K562 (cell line): ENCODE results near the gene CYP4F11. TPM values are rescaled to one million over a fixed set of nuclear protein-coding genes. Genes with fewer than 3 reads are reported as not detected.
"Not testable (repeated sequence)": the region's sequence is repeated elsewhere in the genome, so short reads cannot be mapped to it uniquely, and the experiment has no call there.

ENCODE experiments used
- ATAC-seq: fragments of 200-7000 bp; cut with Tn5 transposase; 3 replicates; pipeline ENCODE4 v1.9.1; 2020; ENCODE audit warnings: moderate library complexity
- BruUV-seq: library from RNA; stranded (reverse); fragments of 400-500 nt; replicated peaks from 2 replicates; lab custom pipeline; 2021; lab: Mats Ljungman, UMichigan
- CTCF ChIA-PET: fragments of 300-600 bp; formaldehyde crosslinking; extraction: SDS; loops from one replicate; lab custom pipeline; 2021; ENCODE audit warnings: low intra/inter-chr PET ratio; lab: Yijun Ruan, JAX
- POLR2A ChIA-PET: fragments of 300-600, 350-650 bp; sonication (Branson Sonifier 250); formaldehyde crosslinking; extraction: SDS; loops from one replicate; lab custom pipeline; 2021; ENCODE audit warnings: antibody characterized with exemption, inconsistent platforms; lab: Yijun Ruan, JAX
- DNase-seq, 4 experiments: peaks; one replicate each; pipeline versions ENCODE4 v3.0.0 to v3.0.0-alpha.2; 2011 to 2018; ENCODE audit warnings: low spot score in 3 of 4, mixed read lengths in 3 of 4; ENCODE audit errors: extremely low read depth in 1 of 4
- FAIRE-seq: peaks from 2 replicates; lab custom pipeline; 2011; peaks lifted over from hg19 to GRCh38; lab: Jason Lieb, UNC
- H2AFZ ChIP-seq: 2 replicates; pipeline ENCODE4 v1.6.0; 2011; ENCODE audit warnings: low read depth, low read length, control low read depth, inconsistent platforms
- H3K27ac ChIP-seq: fragments of 200-600 bp; 3 replicates; pipeline ENCODE4 v1.8.0; 2011; ENCODE audit warnings: low read depth, mild to moderate bottlenecking, control low read depth, inconsistent platforms, low read length, moderate library complexity, mixed read lengths; ENCODE audit errors: extremely low read depth
- H3K27me3 ChIP-seq, 2 experiments: fragments of 300-600 bp in 1 of 2; 2 replicates in 1 of 2; 3 replicates in 1 of 2; pipeline versions ENCODE4 v1.6.0 to v1.8.0; 2011; ENCODE audit warnings: inconsistent platforms in 2 of 2, low read length in 2 of 2, mild to moderate bottlenecking in 1 of 2, mixed read lengths in 1 of 2, moderate library complexity in 1 of 2; ENCODE audit not compliant: control insufficient read depth in 2 of 2, insufficient read depth in 2 of 2
- H3K36me3 ChIP-seq: fragments of 300-600 bp; 3 replicates; pipeline ENCODE4 v1.8.0; 2011; ENCODE audit warnings: mild to moderate bottlenecking, low read length, inconsistent platforms; ENCODE audit not compliant: control insufficient read depth, insufficient read depth
- H3K4me1 ChIP-seq, 2 experiments: fragments of 200-600 bp in 1 of 2; replicated peaks in 1 of 2; 2 replicates in 1 of 2; 3 replicates in 1 of 2; pipeline versions ENCODE4 v1.5.1 to v1.8.0; 2011; ENCODE audit warnings: inconsistent platforms in 2 of 2, low read length in 2 of 2, mild to moderate bottlenecking in 1 of 2, mixed read lengths in 1 of 2, moderate library complexity in 1 of 2; ENCODE audit not compliant: control insufficient read depth in 2 of 2, insufficient read depth in 2 of 2
- H3K4me2 ChIP-seq: 2 replicates; pipeline ENCODE4 v1.6.1; 2011; ENCODE audit warnings: low read length, control low read depth, inconsistent platforms, mixed read lengths; ENCODE audit not compliant: insufficient read depth
- H3K4me3 ChIP-seq: fragments of 200-600 bp; sonication (generic), shearing (Covaris generic); 2 replicates; pipeline ENCODE4 v1.5.1; 2016; ENCODE audit warnings: control low read depth, inconsistent platforms
- H3K79me2 ChIP-seq: fragments of 200-600 bp; 3 replicates; pipeline ENCODE4 v1.8.0; 2011; ENCODE audit warnings: low read length, inconsistent platforms; ENCODE audit not compliant: control insufficient read depth, insufficient read depth
- H3K9ac ChIP-seq, 2 experiments: 2 replicates each; pipeline versions ENCODE4 v1.6.0 to v1.6.1; 2011; ENCODE audit warnings: low read depth in 2 of 2, low read length in 2 of 2, control low read depth in 1 of 2, inconsistent platforms in 1 of 2, mild to moderate bottlenecking in 1 of 2, mixed read lengths in 1 of 2; ENCODE audit not compliant: insufficient read depth in 1 of 2
- H3K9me1 ChIP-seq: one replicate; pipeline ENCODE4 v1.6.0; 2011; ENCODE audit warnings: inconsistent platforms, mild to moderate bottlenecking, low read length, moderate library complexity; ENCODE audit not compliant: control insufficient read depth, insufficient read depth
- H3K9me3 ChIP-seq: replicated peaks from 2 replicates; pipeline ENCODE4 v1.5.1; 2011; ENCODE audit warnings: low read depth, low read length, inconsistent platforms; ENCODE audit not compliant: control insufficient read depth, insufficient read depth
- H4K20me1 ChIP-seq: replicated peaks from 2 replicates; pipeline ENCODE4 v1.6.1; 2011; ENCODE audit warnings: low read length, inconsistent platforms, mixed read lengths; ENCODE audit not compliant: control insufficient read depth, insufficient read depth
- CBX5 ChIP-seq: IDR thresholded peaks from 2 replicates; pipeline ENCODE4 v1.6.1; 2014; ENCODE audit warnings: low read depth, borderline replicate concordance
- CXXC5 ChIP-seq: fragments of 250-450 bp; sonication (Bioruptor Pico); IDR thresholded peaks from 2 replicates; pipeline ENCODE4 v1.8.0; 2022; ENCODE audit warnings: inconsistent platforms, mild to moderate bottlenecking, moderate library complexity
- TCF3 ChIP-seq: sonication (generic); formaldehyde crosslinking; IDR thresholded peaks from 2 replicates; pipeline ENCODE4 v1.4.0; 2020; ENCODE audit warnings: mild to moderate bottlenecking, missing genetic modification reagents
- ZKSCAN1 ChIP-seq: fragments of 150-350 bp; IDR thresholded peaks from 2 replicates; pipeline ENCODE4 v1.6.1; 2016; ENCODE audit warnings: low read depth, low read length
- ZNF232 ChIP-seq: sonication (generic); formaldehyde crosslinking; IDR thresholded peaks from 2 replicates; pipeline ENCODE4 v1.8.0; 2022; ENCODE audit warnings: mild to moderate bottlenecking, missing genetic modification reagents
- ZNF695 ChIP-seq: fragments of 450-650 bp; formaldehyde crosslinking; IDR thresholded peaks from 2 replicates; pipeline ENCODE4 v1.4.0; 2020; ENCODE audit warnings: mild to moderate bottlenecking, moderate library complexity
- WGBS: fragments of 100-300 bp; shearing (Covaris generic); methylation state at CpG from one replicate; pipeline ENCODE4 v1.1.6; 2016; ENCODE audit warnings: low coverage, mixed read lengths; ENCODE audit not compliant: insufficient coverage; ENCODE audit errors: missing lambda C conversion rate; 5-methylcytosine and 5-hydroxymethylcytosine counted together
- in situ Hi-C: fragments of 300-500 bp; cut with MboI; formaldehyde crosslinking; loops from 4 replicates; pipeline ENCODE4 v1.15.0; 2018; ENCODE audit warnings: inconsistent platforms, mixed read lengths
- intact Hi-C: fragments of 100-400 bp; cut with micrococcal nuclease; formaldehyde crosslinking; loops from 2 replicates; pipeline ENCODE4 v1.14.2; 2022
- polyA plus RNA-seq, 8 experiments: library from polyadenylated mRNA; depleted of rRNA in 4 of 8; stranded (reverse) in 5 of 8; unstranded in 3 of 8; fragments of >200 nt; fragmentation: Nextera tagmentation in 2 of 8; fragmentation: Illumina TruSeq in 1 of 8; extraction: Ambion mirVana in 2 of 8; extraction: Trizol in 1 of 8; gene quantifications; 2 replicates each; pipeline versions ENCODE4 v1.2.1 to v1.2.3, GENCODE V29; 2011 to 2014; ENCODE audit warnings: inconsistent platforms in 1 of 8, missing spikeins in 1 of 8
- total RNA-seq, 7 experiments: library from RNA; depleted of rRNA in 6 of 7; stranded (reverse); fragments of >200 nt in 6 of 7; fragmentation: Illumina TruSeq in 2 of 7; extraction: Trizol in 2 of 7; gene quantifications; 2 replicates each; pipeline versions ENCODE4 v1.2.1 to v1.2.3, GENCODE V29; 2011 to 2021; ENCODE audit warnings: low replicate concordance in 1 of 7
- TF ChIP-seq, protein P1 (sequence below): fragments of 450-650 bp; IDR thresholded peaks from 2 replicates; pipeline ENCODE4 v1.6.1; 2016; ENCODE audit warnings: low read depth, mild to moderate bottlenecking, moderate library complexity
- TF ChIP-seq, protein P2 (sequence below): sonication (generic); formaldehyde crosslinking; IDR thresholded peaks from 2 replicates; pipeline ENCODE4 v1.8.0; 2022; ENCODE audit warnings: mild to moderate bottlenecking, missing genetic modification reagents

The CYP4F11 gene
- total and polyA plus RNA-seq, 9 of the 15 experiments (the other 6 are each of a cell fraction or from before 2014, with no cell fraction given) = 0.03 TPM; not detected in 8

GRCh38 chr19:15900504-15900903 lies 33.8 kb downstream of the CYP4F11 start:
- no peaks in the 10 kb centered on the region for H3K9me1 ChIP-seq
- FAIRE-seq = no peak
- H3K4me1 ChIP-seq = peaks cover 0 to 21% of the 10 kb centered on the region in 2 experiments; a peak in 2 of 5 replicates
- no peak for TF ChIP-seq TCF3 (CRISPR knock-in tag)
- TF ChIP-seq, protein P1, sequence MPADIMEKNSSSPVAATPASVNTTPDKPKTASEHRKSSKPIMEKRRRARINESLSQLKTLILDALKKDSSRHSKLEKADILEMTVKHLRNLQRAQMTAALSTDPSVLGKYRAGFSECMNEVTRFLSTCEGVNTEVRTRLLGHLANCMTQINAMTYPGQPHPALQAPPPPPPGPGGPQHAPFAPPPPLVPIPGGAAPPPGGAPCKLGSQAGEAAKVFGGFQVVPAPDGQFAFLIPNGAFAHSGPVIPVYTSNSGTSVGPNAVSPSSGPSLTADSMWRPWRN = no peak
- TF ChIP-seq ZNF695 (CRISPR knock-in tag) = no peak
- no peak for TF ChIP-seq ZKSCAN1
- no peak for TF ChIP-seq CBX5
- TF ChIP-seq ZNF232 = no peak
- TF ChIP-seq CXXC5 (CRISPR knock-in tag) = no peak
- TF ChIP-seq, protein P2, sequence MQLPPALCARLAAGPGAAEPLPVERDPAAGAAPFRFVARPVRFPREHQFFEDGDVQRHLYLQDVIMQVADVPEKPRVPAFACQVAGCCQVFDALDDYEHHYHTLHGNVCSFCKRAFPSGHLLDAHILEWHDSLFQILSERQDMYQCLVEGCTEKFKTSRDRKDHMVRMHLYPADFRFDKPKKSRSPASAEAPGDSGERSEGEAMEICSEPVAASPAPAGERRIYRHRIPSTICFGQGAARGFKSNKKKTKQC (CRISPR knock-in tag) = no peak
- H3K36me3 ChIP-seq = no peaks in the 10 kb centered on the region
- ChIA-PET CTCF (no interaction called here), POLR2A (no interaction called here)
- no peaks in the 10 kb centered on the region; the same call in 1 of the 2 replicates for H3K9me3 ChIP-seq
- peak overlapping the region; percentile 39; the same call in 1 of the 2 replicates for H2AFZ ChIP-seq
- H3K9ac ChIP-seq = no peak overlapping the region
- ATAC-seq = no peak
- DNase-seq = no peak
- no peaks in the 10 kb centered on the region for H4K20me1 ChIP-seq
- no peak overlapping the region for H3K27ac ChIP-seq
- peak overlapping the region; percentile 18; the same call in 1 of the 2 replicates for H3K4me2 ChIP-seq
- no peak overlapping the region for H3K4me3 ChIP-seq
- WGBS = 0% methylated on average over 6 of the region's 11 CpGs
- no peaks in the 10 kb centered on the region for H3K79me2 ChIP-seq
- intact Hi-C loops = no loop called here
- TSS peak; percentile 88 for BruUV-seq
- in situ Hi-C loops = no loop called here
- peaks cover 4 to 6% of the 10 kb centered on the region in 2 experiments; a peak in 3 of 5 replicates for H3K27me3 ChIP-seq

GRCh38 chr19:15900032-15900431 lies 34.3 kb downstream of the CYP4F11 start:
- H3K4me3 ChIP-seq, H2AFZ ChIP-seq, H3K9ac ChIP-seq, H3K36me3 ChIP-seq, H3K9me1 ChIP-seq, POLR2A ChIA-PET, in situ Hi-C loops, H3K27ac ChIP-seq, H3K79me2 ChIP-seq, FAIRE-seq, H4K20me1 ChIP-seq, H3K27me3 ChIP-seq, H3K4me2 ChIP-seq, ATAC-seq, DNase-seq, intact Hi-C loops, H3K9me3 ChIP-seq, BruUV-seq, CTCF ChIA-PET: not testable (repeated sequence)
- WGBS = 26% methylated on average over 7 of the region's 15 CpGs
- H3K4me1 ChIP-seq = peaks cover 0 to 21% of the 10 kb centered on the region in 2 experiments; a peak in 2 of 5 replicates

DNA sequence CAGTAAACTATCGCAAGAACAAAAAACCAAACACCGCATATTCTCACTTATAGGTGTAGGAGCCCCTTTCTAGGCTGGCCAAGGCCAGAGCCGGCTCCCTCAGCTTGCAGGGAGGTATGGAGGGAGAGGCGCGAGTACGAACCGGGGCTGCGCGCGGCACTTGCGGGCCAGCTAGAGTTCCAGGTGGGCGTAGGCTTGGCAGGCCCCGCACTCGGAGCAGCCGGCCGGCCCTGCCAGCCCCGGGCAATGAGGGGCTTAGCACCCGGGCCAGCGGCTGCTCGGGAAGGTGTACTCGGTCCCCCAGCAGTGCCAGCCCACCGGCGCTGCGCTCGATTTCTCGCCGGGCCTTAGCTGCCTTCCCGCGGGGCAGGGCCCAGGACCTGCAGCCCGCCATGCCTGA lies 34.8 kb downstream of the CYP4F11 start:
- H3K4me2 ChIP-seq, BruUV-seq, intact Hi-C loops, DNase-seq, H3K27me3 ChIP-seq, CTCF ChIA-PET, FAIRE-seq, H3K9me3 ChIP-seq, H3K9ac ChIP-seq, H3K9me1 ChIP-seq, H3K27ac ChIP-seq, H3K36me3 ChIP-seq, POLR2A ChIA-PET, H2AFZ ChIP-seq, H3K79me2 ChIP-seq, H3K4me3 ChIP-seq, ATAC-seq, H4K20me1 ChIP-seq, in situ Hi-C loops: not testable (repeated sequence)
- WGBS = 44% methylated on average over 18 of the region's 30 CpGs
- peaks cover 0 to 21% of the 10 kb centered on the region in 2 experiments; a peak in 2 of 5 replicates for H3K4me1 ChIP-seq
